Chondrocyte (in vitro differentiated cells): ENCODE data around the gene MYCN. TPM values are rescaled to one million over a fixed set of nuclear protein-coding genes. Genes with fewer than 3 reads are reported as not detected.

Experiments
- DNase-seq: peaks from one replicate; pipeline ENCODE4 v3.0.0; 2021; ENCODE audit warnings: mixed read lengths, low spot score
- H3K27ac Mint-ChIP-seq: one replicate; pipeline ENCODE4 v1.8.0; 2021; ENCODE audit warnings: mild to moderate bottlenecking, moderate library complexity, mixed read lengths; ENCODE audit not compliant: unreplicated experiment
- H3K27me3 Mint-ChIP-seq: 2 replicates; pipeline ENCODE4 v1.8.0; 2021; ENCODE audit warnings: low read depth, mixed read lengths
- H3K36me3 Mint-ChIP-seq: 2 replicates; pipeline ENCODE4 v1.8.0; 2021; ENCODE audit warnings: low read depth, mixed read lengths
- H3K4me1 Mint-ChIP-seq: 2 replicates; pipeline ENCODE4 v1.8.0; 2021; ENCODE audit warnings: low read depth, mild to moderate bottlenecking, mixed read lengths
- H3K4me3 Mint-ChIP-seq: one replicate; pipeline ENCODE4 v1.8.0; 2021; ENCODE audit warnings: mild to moderate bottlenecking, moderate library complexity, mixed read lengths; ENCODE audit not compliant: unreplicated experiment
- H3K9me3 Mint-ChIP-seq: 2 replicates; pipeline ENCODE4 v1.8.0; 2021; ENCODE audit warnings: low read depth, mixed read lengths
- total RNA-seq: library from RNA; stranded (reverse); gene quantifications from 3 replicates; pipeline ENCODE4 v1.2.1, GENCODE V29; 2021
- TF ChIP-seq, protein P1 (sequence below): fragments of 200-600 bp; sonication (generic); IDR thresholded peaks from 2 replicates; pipeline ENCODE4 v1.5.0; 2021; ENCODE audit warnings: antibody characterized with exemption, mild to moderate bottlenecking, moderate library complexity

The MYCN gene
- total RNA-seq, 1 donor from 2014 or later = 0.17 TPM

DNA sequence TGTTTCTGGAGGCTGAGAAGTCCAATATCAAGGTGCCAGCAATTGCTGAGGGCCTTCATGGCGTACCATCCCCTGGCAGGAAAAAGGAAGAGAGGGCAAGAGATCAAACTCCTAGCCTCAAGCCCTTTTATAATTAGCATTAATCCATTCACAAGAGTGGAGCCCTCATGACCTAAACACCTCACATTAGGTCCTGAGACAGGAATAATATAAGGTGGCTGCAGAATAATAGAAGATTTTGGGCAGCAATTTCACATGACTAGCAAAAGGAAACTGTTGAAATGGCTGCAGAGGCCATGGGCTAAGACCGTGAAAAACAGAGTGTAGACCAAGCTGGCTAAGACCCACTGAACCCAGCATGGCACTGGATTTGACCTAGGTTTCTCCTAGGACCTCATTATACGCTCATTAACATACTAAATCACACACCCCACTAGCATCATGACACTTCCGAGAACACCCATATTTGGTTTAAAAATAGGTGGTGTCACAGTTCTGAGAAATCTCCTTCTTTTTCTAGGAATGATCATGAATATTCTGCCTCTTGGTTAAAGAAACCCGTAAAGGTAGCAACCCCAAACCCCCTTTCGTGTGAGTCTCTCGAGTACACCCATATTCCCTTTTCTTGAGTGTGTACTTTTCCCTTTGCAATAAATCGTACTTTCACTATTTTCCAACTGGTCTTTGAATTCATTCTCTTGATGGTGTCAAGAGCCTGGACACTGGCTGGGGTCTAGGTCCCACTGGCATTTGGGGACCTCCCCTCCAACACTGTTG, 3.1 kb upstream of the MYCN start:
- no peak for DNase-seq
- H3K4me1 Mint-ChIP-seq = peaks cover 20% of the 10 kb centered on the region
- no peaks in the 10 kb centered on the region for H3K36me3 Mint-ChIP-seq
- H3K9me3 Mint-ChIP-seq = no peaks in the 10 kb centered on the region
- H3K4me3 Mint-ChIP-seq = no peak overlapping the region
- peaks cover 38% of the 10 kb centered on the region for H3K27me3 Mint-ChIP-seq
- TF ChIP-seq, protein P1, sequence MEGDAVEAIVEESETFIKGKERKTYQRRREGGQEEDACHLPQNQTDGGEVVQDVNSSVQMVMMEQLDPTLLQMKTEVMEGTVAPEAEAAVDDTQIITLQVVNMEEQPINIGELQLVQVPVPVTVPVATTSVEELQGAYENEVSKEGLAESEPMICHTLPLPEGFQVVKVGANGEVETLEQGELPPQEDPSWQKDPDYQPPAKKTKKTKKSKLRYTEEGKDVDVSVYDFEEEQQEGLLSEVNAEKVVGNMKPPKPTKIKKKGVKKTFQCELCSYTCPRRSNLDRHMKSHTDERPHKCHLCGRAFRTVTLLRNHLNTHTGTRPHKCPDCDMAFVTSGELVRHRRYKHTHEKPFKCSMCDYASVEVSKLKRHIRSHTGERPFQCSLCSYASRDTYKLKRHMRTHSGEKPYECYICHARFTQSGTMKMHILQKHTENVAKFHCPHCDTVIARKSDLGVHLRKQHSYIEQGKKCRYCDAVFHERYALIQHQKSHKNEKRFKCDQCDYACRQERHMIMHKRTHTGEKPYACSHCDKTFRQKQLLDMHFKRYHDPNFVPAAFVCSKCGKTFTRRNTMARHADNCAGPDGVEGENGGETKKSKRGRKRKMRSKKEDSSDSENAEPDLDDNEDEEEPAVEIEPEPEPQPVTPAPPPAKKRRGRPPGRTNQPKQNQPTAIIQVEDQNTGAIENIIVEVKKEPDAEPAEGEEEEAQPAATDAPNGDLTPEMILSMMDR = no peak
- H3K27ac Mint-ChIP-seq = no peak overlapping the region

DNA sequence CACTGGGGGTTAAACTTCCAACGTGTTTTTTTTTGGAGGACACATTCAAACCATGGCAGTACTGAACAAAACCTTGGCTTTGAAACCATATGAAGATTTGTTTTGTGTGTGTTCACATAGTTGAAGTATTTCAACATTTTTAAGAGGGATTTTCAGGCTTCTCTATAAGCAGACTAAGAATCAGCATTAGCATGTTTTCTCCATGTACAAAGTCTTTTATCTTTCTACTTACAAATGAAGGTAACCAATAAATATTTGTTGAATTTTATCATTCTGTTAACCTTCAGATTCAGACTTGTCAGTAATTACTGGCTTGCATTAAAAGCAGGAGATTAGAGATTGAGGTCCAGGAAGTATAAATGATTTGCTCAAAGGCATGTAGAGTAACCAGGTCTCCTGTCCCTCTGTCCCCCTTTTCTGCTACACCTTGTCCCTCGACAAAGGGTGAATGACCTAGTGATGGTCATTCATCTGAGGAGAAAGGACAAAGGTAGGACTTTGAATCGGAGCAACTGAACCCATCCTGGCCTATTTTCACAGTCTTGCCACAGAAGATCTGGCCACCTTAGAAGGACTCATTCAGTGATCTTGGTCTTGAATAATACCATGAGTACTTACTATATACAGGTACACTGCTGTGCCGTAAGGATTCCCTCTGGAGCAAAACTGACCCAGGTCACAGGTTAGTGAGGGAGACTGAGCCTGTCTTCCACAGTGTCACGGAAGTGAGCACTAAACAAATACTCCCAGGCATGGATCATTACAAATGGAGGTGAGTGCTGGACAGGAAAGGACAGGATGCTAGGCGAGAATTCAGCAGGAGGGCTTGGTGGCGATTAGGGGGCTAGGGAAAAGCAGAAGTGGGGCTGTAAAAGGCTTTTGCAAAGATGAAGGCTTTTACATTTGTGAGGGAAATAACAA, 2.2 kb upstream of the MYCN start:
- H3K4me3 Mint-ChIP-seq = no peak overlapping the region
- H3K4me1 Mint-ChIP-seq = peaks cover 20% of the 10 kb centered on the region
- no peaks in the 10 kb centered on the region for H3K36me3 Mint-ChIP-seq
- H3K27me3 Mint-ChIP-seq = peaks cover 36% of the 10 kb centered on the region
- no peak overlapping the region for H3K27ac Mint-ChIP-seq
- H3K9me3 Mint-ChIP-seq = no peaks in the 10 kb centered on the region
- TF ChIP-seq, protein P1 = no peak
- DNase-seq = no peak

DNA sequence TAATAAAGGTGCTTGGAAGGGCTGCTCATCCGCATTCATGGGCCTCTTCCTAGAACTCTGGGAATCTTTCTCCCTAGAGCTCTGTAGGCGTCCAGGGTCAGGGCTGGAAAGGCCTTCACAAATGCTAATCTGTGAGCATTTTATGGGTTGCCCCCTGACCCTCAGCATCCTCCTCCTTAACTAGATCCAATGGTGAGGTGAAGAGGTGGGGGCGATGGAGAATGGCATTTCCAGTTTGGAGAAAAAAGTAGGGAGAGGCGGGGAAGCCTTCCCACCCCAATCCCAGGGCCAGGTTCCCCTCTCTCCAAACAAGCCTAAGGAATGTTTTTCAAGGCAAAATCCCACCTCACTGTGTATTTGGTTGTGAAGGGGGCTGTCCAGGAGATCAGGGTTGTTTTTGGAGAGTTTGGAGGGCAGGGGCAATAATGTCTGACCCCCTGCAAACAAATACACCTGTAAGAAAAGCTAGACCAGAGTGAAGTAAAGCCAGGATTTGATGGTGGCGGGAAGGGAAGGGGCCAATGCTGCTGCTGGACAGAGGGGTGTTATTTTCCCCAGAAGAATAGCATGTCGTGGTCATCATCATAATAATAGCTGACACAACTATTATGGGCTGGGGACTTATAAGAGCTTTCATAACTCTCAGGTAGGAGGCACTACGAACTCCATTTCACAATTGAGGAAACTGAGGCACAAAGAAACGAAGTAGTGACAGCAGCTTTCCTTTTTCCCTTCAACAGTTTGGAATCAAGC, 1.4 kb upstream of the MYCN start:
- no peak for DNase-seq
- TF ChIP-seq, protein P1 = no peak
- no peaks in the 10 kb centered on the region for H3K36me3 Mint-ChIP-seq
- no peaks in the 10 kb centered on the region for H3K9me3 Mint-ChIP-seq
- H3K27ac Mint-ChIP-seq = peak overlapping the region; percentile 22
- peaks cover 31% of the 10 kb centered on the region for H3K27me3 Mint-ChIP-seq
- H3K4me1 Mint-ChIP-seq = peaks cover 28% of the 10 kb centered on the region
- H3K4me3 Mint-ChIP-seq = no peak overlapping the region

DNA sequence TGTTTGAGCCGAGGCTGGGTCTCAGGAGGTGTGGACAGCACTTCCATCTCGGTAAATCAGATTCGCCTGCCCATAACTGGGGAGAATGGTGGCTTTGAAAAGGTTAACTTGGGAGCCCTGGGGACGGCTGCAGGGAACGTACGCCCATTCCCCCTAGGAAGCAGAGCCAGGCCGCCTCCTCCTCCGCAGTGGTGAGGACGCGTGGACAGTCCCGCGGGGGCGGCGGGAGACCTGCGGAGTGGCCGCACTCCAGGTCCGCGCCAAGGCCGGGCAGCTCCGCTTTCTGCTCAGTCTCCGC, 845 bp upstream of the MYCN start:
- Mint-ChIP-seq H3K27me3 (peaks cover 31% of the 10 kb centered on the region), H3K9me3 (no peaks in the 10 kb centered on the region), H3K4me1 (peaks cover 29% of the 10 kb centered on the region), H3K36me3 (no peaks in the 10 kb centered on the region), H3K4me3 (peak overlapping the region; percentile 69), H3K27ac (no peak overlapping the region)
- TF ChIP-seq, protein P1 = no peak
- DNase-seq = no peak
